Esophagus (tissue), 2 donors: ENCODE measurements around the gene SPECC1. TPM values are rescaled to one million over a fixed set of nuclear protein-coding genes. Genes with fewer than 3 reads are reported as not detected.

Experiments
- H3K27ac ChIP-seq, 2 donors: one replicate each; pipeline ENCODE4 v1.5.1; 2013; ENCODE audit warnings: low read depth in 2 of 2, mild to moderate bottlenecking in 2 of 2, inconsistent platforms in 1 of 2, low read length in 1 of 2, moderate library complexity in 1 of 2
- H3K27me3 ChIP-seq, 2 donors: one replicate each; pipeline ENCODE4 v1.6.1; 2013; ENCODE audit warnings: low read length in 2 of 2, control low read depth in 1 of 2, mild to moderate bottlenecking in 1 of 2; ENCODE audit not compliant: insufficient read depth in 2 of 2, control insufficient read depth in 1 of 2
- H3K36me3 ChIP-seq, 2 donors: one replicate each; pipeline ENCODE4 v1.6.1; 2013; ENCODE audit warnings: low read length in 1 of 2; ENCODE audit not compliant: control insufficient read depth in 2 of 2, insufficient read depth in 2 of 2
- H3K4me1 ChIP-seq, 2 donors: one replicate each; pipeline ENCODE4 v1.6.1; 2013; ENCODE audit warnings: low read length in 1 of 2; ENCODE audit not compliant: control insufficient read depth in 2 of 2, insufficient read depth in 2 of 2
- H3K4me3 ChIP-seq, 2 donors: one replicate each; pipeline ENCODE4 v1.5.1; 2013; ENCODE audit warnings: low read length in 2 of 2, mild to moderate bottlenecking in 2 of 2, low read depth in 1 of 2, moderate library complexity in 1 of 2
- H3K9me3 ChIP-seq, 2 donors: one replicate each; pipeline ENCODE4 v1.6.1; 2013; ENCODE audit warnings: mild to moderate bottlenecking in 2 of 2, low read depth in 1 of 2, low read length in 1 of 2, moderate library complexity in 1 of 2; ENCODE audit not compliant: control insufficient read depth in 2 of 2, insufficient read depth in 1 of 2
- WGBS, 2 donors: extraction: QIAGEN DNeasy Blood & Tissue Kit; methylation state at CpG; one replicate each; pipeline ENCODE4 v1.1.7; 2013; 5-methylcytosine and 5-hydroxymethylcytosine counted together
- polyA plus RNA-seq, 2 donors: library from polyadenylated mRNA; stranded (reverse); fragments of 200-250 nt; gene quantifications; one replicate each; pipeline ENCODE4 v1.2.3, GENCODE V29; 2013
- donor health status: healthy with polysubstance abuse.
- donor health status: Bipolar disorder and iron deficiency.

The SPECC1 gene
- polyA plus RNA-seq, 2 donors, result 7.4 to 19.8 TPM

GRCh38 chr17:20118280-20118679 lies 109.1 kb downstream of the SPECC1 start:
- H3K4me1 ChIP-seq, result no peaks in the 10 kb centered on the region
- 83 to 93% methylated on average over 1 of the region's 1 CpG for WGBS, 2 donors

GRCh38 chr17:20120836-20121235 lies 111.7 kb downstream of the SPECC1 start:
- H3K27me3 ChIP-seq, result no peaks in the 10 kb centered on the region
- H3K9me3 ChIP-seq, result no peaks in the 10 kb centered on the region
- no peaks in the 10 kb centered on the region for H3K36me3 ChIP-seq
- WGBS, 2 donors, result 49 to 50% methylated on average over 3 of the region's 3 CpGs
- H3K4me1 ChIP-seq, result no peaks in the 10 kb centered on the region
- no peak overlapping the region for H3K27ac ChIP-seq
- no peak overlapping the region for H3K4me3 ChIP-seq

More at GRCh38 chr17:20118280-20118679, 109.1 kb downstream of the SPECC1 start:
- H3K27me3 ChIP-seq, result no peaks in the 10 kb centered on the region
- H3K27ac ChIP-seq, result no peak overlapping the region
- H3K4me3 ChIP-seq, result no peak overlapping the region
- H3K9me3 ChIP-seq, result no peaks in the 10 kb centered on the region
- H3K36me3 ChIP-seq, result no peaks in the 10 kb centered on the region

- Histone ChIP-seq H3K36me3 (no peaks in the 10 kb centered on the region), H3K27me3 (no peaks in the 10 kb centered on the region), H3K4me3 (no peak overlapping the region), H3K9me3 (no peaks in the 10 kb centered on the region), H3K27ac (no peak overlapping the region), H3K4me1 (no peaks in the 10 kb centered on the region)
- WGBS, 2 donors, result 48 to 51% methylated on average over 11 of the region's 11 CpGs
Observed at GRCh38 chr17:20121359-20122253, 112.4 kb downstream of the SPECC1 start.

GRCh38 chr17:20122254-20122879 lies 113.2 kb downstream of the SPECC1 start:
- Histone ChIP-seq H3K4me1 (no peaks in the 10 kb centered on the region), H3K9me3 (no peaks in the 10 kb centered on the region), H3K27ac (no peak overlapping the region), H3K4me3 (no peak overlapping the region), H3K36me3 (no peaks in the 10 kb centered on the region), H3K27me3 (no peaks in the 10 kb centered on the region)
- WGBS, 2 donors, result 79 to 81% methylated on average over 8 of the region's 8 CpGs

- no peak overlapping the region for H3K27ac ChIP-seq
- H3K4me1 ChIP-seq, result no peaks in the 10 kb centered on the region
- H3K36me3 ChIP-seq, result no peaks in the 10 kb centered on the region
- WGBS, 2 donors, result 58 to 63% methylated on average over 4 of the region's 4 CpGs
- H3K27me3 ChIP-seq, result no peaks in the 10 kb centered on the region
- H3K9me3 ChIP-seq, result no peaks in the 10 kb centered on the region
- no peak overlapping the region for H3K4me3 ChIP-seq
Observed at GRCh38 chr17:20123209-20123608, 114.0 kb downstream of the SPECC1 start.

- H3K27me3 ChIP-seq, result no peaks in the 10 kb centered on the region
- no peak overlapping the region for H3K27ac ChIP-seq
- no peak overlapping the region for H3K4me3 ChIP-seq
- no peaks in the 10 kb centered on the region for H3K36me3 ChIP-seq
- H3K4me1 ChIP-seq, result no peaks in the 10 kb centered on the region
- H3K9me3 ChIP-seq, result no peaks in the 10 kb centered on the region
- 58 to 67% methylated on average over 6 of the region's 6 CpGs for WGBS, 2 donors
Observed at GRCh38 chr17:20125724-20126123, 116.6 kb downstream of the SPECC1 start.

GRCh38 chr17:20127360-20128035 lies 118.3 kb downstream of the SPECC1 start:
- H3K4me1 ChIP-seq, result no peaks in the 10 kb centered on the region
- 94 to 95% methylated on average over 6 of the region's 6 CpGs for WGBS, 2 donors

GRCh38 chr17:20128036-20128667 lies 119.0 kb downstream of the SPECC1 start:
- H3K27me3 ChIP-seq, result no peaks in the 10 kb centered on the region
- no peak overlapping the region for H3K27ac ChIP-seq
- WGBS, 2 donors, result 67 to 74% methylated on average over 4 of the region's 4 CpGs
- no peaks in the 10 kb centered on the region for H3K4me1 ChIP-seq
- no peak overlapping the region for H3K4me3 ChIP-seq
- H3K36me3 ChIP-seq, result no peaks in the 10 kb centered on the region
- H3K9me3 ChIP-seq, result no peaks in the 10 kb centered on the region

More at GRCh38 chr17:20127360-20128035, 118.3 kb downstream of the SPECC1 start:
- no peaks in the 10 kb centered on the region for H3K36me3 ChIP-seq
- H3K9me3 ChIP-seq, result no peaks in the 10 kb centered on the region
- no peaks in the 10 kb centered on the region for H3K27me3 ChIP-seq
- H3K27ac ChIP-seq, result no peak overlapping the region
- H3K4me3 ChIP-seq, result no peak overlapping the region

- no peaks in the 10 kb centered on the region for H3K4me1 ChIP-seq
- H3K27me3 ChIP-seq, result no peaks in the 10 kb centered on the region
- 58 to 73% methylated on average over 5 of the region's 5 CpGs for WGBS, 2 donors
- no peaks in the 10 kb centered on the region for H3K36me3 ChIP-seq
- peaks cover 0 to 2% of the 10 kb centered on the region in 2 donors for H3K9me3 ChIP-seq
- no peak overlapping the region for H3K4me3 ChIP-seq
- no peak overlapping the region for H3K27ac ChIP-seq
Observed at GRCh38 chr17:20133517-20133916, 124.4 kb downstream of the SPECC1 start.
